Heart left ventricle (tissue), 16 donors: ENCODE measurements around the gene IL1RL2. TPM values are rescaled to one million over a fixed set of nuclear protein-coding genes. Genes with fewer than 3 reads are reported as not detected.

Experiments used
- ATAC-seq, 4 donors: fragments of 200-7000 bp; cut with Tn5 transposase; one replicate each; pipeline ENCODE4 v1.9.1; 2020 to 2022; ENCODE audit warnings: moderate library complexity in 4 of 4, mild to moderate bottlenecking in 3 of 4, moderate number of reproducible peaks in 1 of 4
- DNase-seq, 5 donors: peaks; one replicate each; pipeline ENCODE4 v3.0.0-alpha.2; 2020
- H3K27ac ChIP-seq, 12 donors: fragments of 200-600 bp; sonication (generic) in 4 of 12; one replicate each; pipeline versions ENCODE4 v1.5.0 to v1.8.0; 2016 to 2022; ENCODE audit warnings: mild to moderate bottlenecking in 2 of 12
- H3K27me3 ChIP-seq, 9 donors: fragments of 200-600 bp; sonication (generic) in 2 of 9; one replicate each; pipeline versions ENCODE4 v1.5.1 to v1.8.0; 2016 to 2022; ENCODE audit warnings: mild to moderate bottlenecking in 3 of 9
- H3K36me3 ChIP-seq, 9 donors: fragments of 200-600 bp; sonication (generic) in 2 of 9; one replicate each; pipeline versions ENCODE4 v1.5.0 to v1.8.0; 2018 to 2022; ENCODE audit warnings: mild to moderate bottlenecking in 2 of 9
- H3K4me1 ChIP-seq, 12 donors: fragments of 200-600 bp; sonication (generic) in 4 of 12; one replicate each; pipeline versions ENCODE4 v1.5.0 to v1.8.0; 2016 to 2022; ENCODE audit warnings: mild to moderate bottlenecking in 3 of 12
- H3K4me3 ChIP-seq, 12 donors: fragments of 200-600 bp; sonication (generic) in 4 of 12; one replicate each; pipeline versions ENCODE4 v1.5.0 to v1.8.0; 2017 to 2022; ENCODE audit warnings: mild to moderate bottlenecking in 9 of 12, moderate library complexity in 4 of 12
- H3K9me3 ChIP-seq, 12 donors: fragments of 200-600 bp; sonication (generic) in 4 of 12; one replicate each; pipeline versions ENCODE4 v1.5.0 to v1.8.0; 2016 to 2022; ENCODE audit warnings: mild to moderate bottlenecking in 1 of 12
- CTCF ChIP-seq, 12 donors: fragments of 200-600 bp; sonication (generic) in 4 of 12; IDR thresholded peaks; one replicate each; pipeline versions ENCODE4 v1.5.0 to v1.8.0; 2018 to 2022; ENCODE audit warnings: antibody characterized with exemption in 12 of 12, mild to moderate bottlenecking in 5 of 12
- POLR2A ChIP-seq, 2 donors: fragments of 450-650 bp; IDR thresholded peaks; one replicate each; pipeline ENCODE4 v1.6.1; 2017; ENCODE audit warnings: antibody characterized with exemption in 2 of 2, mild to moderate bottlenecking in 2 of 2, moderate library complexity in 2 of 2
- WGBS, 4 donors: extraction: QIAGEN DNeasy Blood & Tissue Kit in 2 of 4; methylation state at CpG; one replicate each; pipeline versions ENCODE4 v1.1.5 to v1.1.7; 2013 to 2018; 5-methylcytosine and 5-hydroxymethylcytosine counted together
- intact Hi-C, 10 donors: fragments of 100-400 bp; cut with DNase I; formaldehyde crosslinking; loops; one replicate each; pipeline versions ENCODE4 v1.11.1 to v1.14.2; 2022
- polyA plus RNA-seq, 2 donors: library from polyadenylated mRNA; stranded (reverse); fragments of 200-250 nt; gene quantifications; one replicate each; pipeline ENCODE4 v1.2.3, GENCODE V29; 2013
- total RNA-seq, 9 donors: library from RNA; depleted of rRNA in 2 of 9; stranded (reverse); fragments of >200 nt in 2 of 9; fragmentation: NEBNext Ultra II Directional in 3 of 9; extraction: Animal tissue kit (Norgen Biotek cat#: 25700) in 3 of 9; gene quantifications; one replicate each; pipeline versions ENCODE4 v1.1.0 to v1.2.4, GENCODE V29; 2016 to 2023
- donor health status: ischemic (EF 13 %, LVEDD 7.1; RV severe dilation, severe dysfunction).
- donor health status: healthy with polysubstance abuse.
- donor health status: DM: no; HTN: yes; CAD: no.
- donor health status: DM: no; HTN: no; CAD: no.
- donor health status: ischemic (EF 25% LVEDD 6.9; RV normal size, moderate dysfunction).
- donor health status: ischemic (EF 25% LVEDD 5.7; RV mildly dilated, moderate dysfunction).
- donor health status: healthy.
- donor health status: DM: yes; HTN: yes; CAD: no.
- donor health status: ischemic (EF 35%, LVEDD 5.7; RV mildly dilated, moderate dysfunction).
- donor health status: nonischemic (EF 11% LVEDD 7.7; RV severe dilation, severe dysfunction).
- donor health status: DM: yes; HTN: yes; CAD: no.
- donor health status: PGD.
- donor health status: ischemic (EF 29% LVEDD 5.4; RV normal size, mild dysfunction).
- donor health status: nonischemic (EF 23%, LVEDD 6.1; RV moderate dilation, normal function).

The IL1RL2 gene
- total and polyA plus RNA-seq, 11 donors = 0.22 to 0.75 (median 0.43) TPM; not detected in 5

GRCh38 chr2:102168026-102168771 lies 18.6 kb upstream of the IL1RL2 start:
- ATAC-seq (no peak), DNase-seq (no peak)
- H3K9me3 ChIP-seq = no peaks in the 10 kb centered on the region
- intact Hi-C loops = loop anchor here in 5 of 10 donors (5.0 to 10.0 kb wide), 4 partner anchors 63 to 151 kb away; no protein-coding TSS in a partner anchor
- TF ChIP-seq POLR2A (IDR thresholded peaks at IDR 0.05) (no peak), CTCF (IDR thresholded peaks at IDR 0.05) (no peak)
- peaks cover 0 to 23% (median 4%) of the 10 kb centered on the region in 12 donors for H3K4me1 ChIP-seq
- H3K4me3 ChIP-seq = no peak overlapping the region
- no peaks in the 10 kb centered on the region for H3K27me3 ChIP-seq
- H3K27ac ChIP-seq = no peak overlapping the region
- WGBS, 4 donors = 93 to 97% (median 95%) methylated on average over 5 of the region's 5 CpGs
- H3K36me3 ChIP-seq = peaks cover 0 to 68% (median 61%) of the 10 kb centered on the region in 9 donors

GRCh38 chr2:102171946-102172345 lies 14.9 kb upstream of the IL1RL2 start:
- intact Hi-C loops = loop anchor here in 1 of 10 donors (10.0 kb wide), 1 partner anchor 287 kb away; no protein-coding TSS in a partner anchor
- DNase-seq (no peak), ATAC-seq (no peak)
- no peak overlapping the region for H3K4me3 ChIP-seq
- H3K27ac ChIP-seq = no peak overlapping the region
- WGBS, 4 donors = 91 to 96% (median 94%) methylated on average over 5 of the region's 5 CpGs
- peaks cover 0 to 93% (median 87%) of the 10 kb centered on the region in 9 donors for H3K36me3 ChIP-seq
- no peak for TF ChIP-seq POLR2A (IDR thresholded peaks at IDR 0.05)
- TF ChIP-seq CTCF (IDR thresholded peaks at IDR 0.05) = no peak
- no peaks in the 10 kb centered on the region for H3K27me3 ChIP-seq
- H3K4me1 ChIP-seq = peaks cover 0 to 10% (median 0%) of the 10 kb centered on the region in 12 donors
- H3K9me3 ChIP-seq = no peaks in the 10 kb centered on the region

GRCh38 chr2:102172745-102173144 lies 14.1 kb upstream of the IL1RL2 start:
- DNase-seq = no peak
- peaks cover 0 to 99% (median 92%) of the 10 kb centered on the region in 9 donors for H3K36me3 ChIP-seq
- WGBS, 4 donors = 81 to 91% (median 89%) methylated on average over 3 of the region's 3 CpGs

More at GRCh38 chr2:102172745-102173144, 14.1 kb upstream of the IL1RL2 start:
- Histone ChIP-seq H3K4me1 (peaks cover 0 to 10% (median 0%) of the 10 kb centered on the region in 12 donors), H3K4me3 (no peak overlapping the region), H3K27me3 (no peaks in the 10 kb centered on the region), H3K27ac (no peak overlapping the region), H3K9me3 (no peaks in the 10 kb centered on the region)
- ATAC-seq = no peak
- no peak for TF ChIP-seq POLR2A (IDR thresholded peaks at IDR 0.05)
- TF ChIP-seq CTCF (IDR thresholded peaks at IDR 0.05) = no peak
- intact Hi-C loops = loop anchor here in 1 of 10 donors (10.0 kb wide), 1 partner anchor 288 kb away; no protein-coding TSS in a partner anchor
